WERI-Rb-1 (cell line): Measurements from ENCODE around the gene CLRN3.

Source experiments
- DNase-seq: peaks from one replicate; pipeline ENCODE4 v3.0.0-alpha.2; 2020
- H3K27ac ChIP-seq: fragments of 250-450 bp; sonication (Bioruptor Pico); 2 replicates; pipeline ENCODE4 v1.5.1; 2020; ENCODE audit warnings: mild to moderate bottlenecking, moderate library complexity
- H3K27me3 ChIP-seq: fragments of 250-450 bp; sonication (Bioruptor Pico); 2 replicates; pipeline ENCODE4 v1.5.1; 2021; ENCODE audit warnings: mild to moderate bottlenecking, low read depth, moderate library complexity; ENCODE audit not compliant: insufficient read depth, severe bottlenecking
- H3K36me3 ChIP-seq: fragments of 250-450 bp; sonication (Bioruptor Pico); 2 replicates; pipeline ENCODE4 v1.5.1; 2020; ENCODE audit warnings: mild to moderate bottlenecking, moderate library complexity
- H3K4me3 ChIP-seq: 2 replicates; pipeline ENCODE4 v1.5.1; 2011; ENCODE audit warnings: low read depth, mild to moderate bottlenecking, control low read depth, low read length
- H3K9me3 ChIP-seq: fragments of 250-450 bp; sonication (Bioruptor Pico); 2 replicates; pipeline ENCODE4 v1.5.1; 2021; ENCODE audit warnings: mild to moderate bottlenecking, moderate library complexity; ENCODE audit not compliant: severe bottlenecking
- TF ChIP-seq, protein P1 (sequence below): IDR thresholded peaks from 2 replicates; pipeline ENCODE4 v1.5.1; 2011; ENCODE audit warnings: low read depth, mild to moderate bottlenecking, control low read depth, inconsistent platforms, low read length

Gene CLRN3

DNA sequence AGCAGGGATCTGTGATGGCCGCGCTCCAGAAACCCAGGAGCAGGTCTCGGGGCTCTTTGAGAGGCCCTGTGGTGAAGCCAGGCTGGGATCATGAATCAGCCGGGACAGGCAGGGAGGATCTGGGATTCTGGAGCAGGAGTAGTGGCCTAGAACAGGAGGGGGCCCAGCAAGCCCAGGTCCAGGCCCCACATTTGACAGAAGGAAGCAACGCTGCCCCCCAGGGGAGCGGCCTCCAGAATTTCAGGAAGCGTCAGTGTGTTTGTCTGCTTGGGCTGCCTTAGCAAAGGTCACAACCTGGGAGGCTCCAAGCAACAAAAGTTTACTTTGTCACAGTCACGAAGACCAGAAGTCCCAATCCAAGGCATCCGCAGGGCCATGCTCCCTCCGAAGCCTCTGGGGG, 36.8 kb downstream of the CLRN3 start:
- no peaks in the 10 kb centered on the region for H3K9me3 ChIP-seq
- no peaks in the 10 kb centered on the region for H3K36me3 ChIP-seq
- H3K27me3 ChIP-seq = peaks cover 7% of the 10 kb centered on the region
- TF ChIP-seq, protein P1, sequence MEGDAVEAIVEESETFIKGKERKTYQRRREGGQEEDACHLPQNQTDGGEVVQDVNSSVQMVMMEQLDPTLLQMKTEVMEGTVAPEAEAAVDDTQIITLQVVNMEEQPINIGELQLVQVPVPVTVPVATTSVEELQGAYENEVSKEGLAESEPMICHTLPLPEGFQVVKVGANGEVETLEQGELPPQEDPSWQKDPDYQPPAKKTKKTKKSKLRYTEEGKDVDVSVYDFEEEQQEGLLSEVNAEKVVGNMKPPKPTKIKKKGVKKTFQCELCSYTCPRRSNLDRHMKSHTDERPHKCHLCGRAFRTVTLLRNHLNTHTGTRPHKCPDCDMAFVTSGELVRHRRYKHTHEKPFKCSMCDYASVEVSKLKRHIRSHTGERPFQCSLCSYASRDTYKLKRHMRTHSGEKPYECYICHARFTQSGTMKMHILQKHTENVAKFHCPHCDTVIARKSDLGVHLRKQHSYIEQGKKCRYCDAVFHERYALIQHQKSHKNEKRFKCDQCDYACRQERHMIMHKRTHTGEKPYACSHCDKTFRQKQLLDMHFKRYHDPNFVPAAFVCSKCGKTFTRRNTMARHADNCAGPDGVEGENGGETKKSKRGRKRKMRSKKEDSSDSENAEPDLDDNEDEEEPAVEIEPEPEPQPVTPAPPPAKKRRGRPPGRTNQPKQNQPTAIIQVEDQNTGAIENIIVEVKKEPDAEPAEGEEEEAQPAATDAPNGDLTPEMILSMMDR = no peak
- no peak overlapping the region for H3K4me3 ChIP-seq
- DNase-seq = no peak
- H3K27ac ChIP-seq = no peak overlapping the region

DNA sequence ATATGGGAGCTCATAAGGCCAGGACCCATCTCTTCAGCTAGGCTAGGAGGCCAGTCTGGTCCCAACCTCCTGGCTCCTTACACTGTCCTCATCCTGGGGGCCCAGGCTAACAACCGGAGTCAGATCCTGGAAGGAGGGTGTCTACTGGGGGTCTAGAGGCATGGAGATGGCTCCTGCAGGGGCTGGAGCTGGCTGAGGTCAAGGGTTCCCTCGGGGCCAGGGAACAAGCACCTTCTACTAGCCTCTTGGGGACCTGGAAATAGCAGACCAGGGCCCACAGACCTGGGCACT, 37.2 kb downstream of the CLRN3 start:
- Histone ChIP-seq H3K4me3 (no peak overlapping the region), H3K9me3 (no peaks in the 10 kb centered on the region), H3K36me3 (no peaks in the 10 kb centered on the region), H3K27ac (no peak overlapping the region), H3K27me3 (peaks cover 7% of the 10 kb centered on the region)
- no peak for DNase-seq
- TF ChIP-seq, protein P1 = no peak

DNA sequence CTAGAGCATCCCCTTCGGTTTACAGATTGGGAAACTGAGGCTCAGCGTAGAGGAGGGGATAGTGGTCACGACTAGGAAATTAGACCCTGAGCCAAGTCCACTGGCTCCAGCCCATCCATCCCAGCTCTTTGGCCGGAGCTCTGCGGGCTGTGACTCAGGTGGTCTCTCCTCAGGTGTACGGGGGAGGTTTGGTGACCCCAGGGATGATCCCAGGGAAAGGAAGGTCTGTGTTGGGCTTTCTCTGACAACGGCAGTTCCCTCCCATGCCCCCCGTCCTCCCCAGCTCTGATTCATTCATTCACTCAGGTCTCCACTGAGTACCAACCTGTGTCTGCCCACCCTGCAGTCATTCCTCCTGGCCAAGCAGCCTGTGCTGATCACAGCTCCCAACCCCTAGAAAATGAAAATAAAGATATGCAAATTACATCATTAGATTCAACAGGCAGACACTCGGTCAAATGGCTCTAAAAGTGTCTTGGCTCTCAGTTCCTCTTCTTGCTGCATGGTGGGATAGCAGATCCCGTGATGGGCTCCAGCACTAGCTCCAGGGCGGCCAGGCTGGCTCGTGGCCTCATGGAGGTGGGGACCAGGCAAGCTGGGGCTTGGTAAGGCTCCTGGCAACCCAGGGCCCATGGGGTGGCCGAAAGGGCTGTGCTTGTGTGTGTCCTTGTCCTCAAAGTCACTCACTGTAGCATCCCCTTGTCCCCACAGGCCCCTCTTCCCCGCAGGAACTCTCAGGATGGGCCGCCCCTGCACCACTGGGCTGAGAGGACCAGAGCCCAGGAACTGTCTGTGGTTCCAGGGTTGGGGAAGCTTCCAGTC, 37.8 kb downstream of the CLRN3 start:
- TF ChIP-seq, protein P1 = no peak
- H3K4me3 ChIP-seq = no peak overlapping the region
- no peaks in the 10 kb centered on the region for H3K9me3 ChIP-seq
- H3K27ac ChIP-seq = no peak overlapping the region
- no peak for DNase-seq
- no peaks in the 10 kb centered on the region for H3K36me3 ChIP-seq
- peaks cover 7% of the 10 kb centered on the region for H3K27me3 ChIP-seq

DNA sequence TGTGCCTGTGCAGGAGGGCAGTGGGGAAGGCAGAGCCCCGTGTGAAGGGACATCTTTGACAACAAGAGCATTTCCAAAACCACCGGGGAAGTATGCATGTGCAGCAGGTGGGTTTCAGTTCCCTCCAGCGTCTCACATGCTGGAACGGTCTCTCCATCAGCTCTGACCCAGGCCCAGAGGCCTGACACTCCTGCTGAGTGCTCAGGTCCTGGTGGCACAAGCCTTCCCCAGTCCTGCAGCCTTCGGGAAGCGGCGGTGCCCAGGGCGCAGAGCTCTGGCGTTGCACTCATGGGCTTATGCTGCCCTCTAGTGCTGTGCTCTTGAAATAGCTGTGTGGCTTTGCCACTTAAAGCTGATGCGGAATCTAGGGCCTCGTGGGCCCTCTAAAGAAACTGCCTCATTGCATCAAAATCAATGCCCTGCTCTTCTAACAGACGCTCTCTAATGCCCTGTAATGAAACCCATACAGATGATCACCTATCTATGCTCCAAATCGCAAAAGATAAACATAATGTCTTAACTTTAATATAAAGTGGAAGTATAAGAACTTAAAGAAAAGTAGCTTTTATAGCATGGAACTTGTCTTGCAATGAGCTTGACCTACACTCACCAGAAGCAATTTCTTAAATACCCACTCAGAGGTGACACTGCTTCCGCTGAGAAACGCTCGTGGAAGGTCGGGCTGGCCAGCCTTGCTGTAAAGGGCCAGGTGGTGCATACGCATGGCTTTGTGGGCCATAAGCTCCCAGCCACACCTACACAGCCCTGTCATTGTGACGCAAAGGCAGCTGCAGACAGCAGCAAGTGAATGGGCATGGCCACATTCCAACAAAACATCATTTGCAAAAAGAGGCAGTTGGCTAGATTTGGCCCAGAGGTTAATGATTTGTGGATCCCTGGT, 38.6 kb downstream of the CLRN3 start:
- no peaks in the 10 kb centered on the region for H3K9me3 ChIP-seq
- peaks cover 7% of the 10 kb centered on the region for H3K27me3 ChIP-seq
- H3K4me3 ChIP-seq = no peak overlapping the region
- DNase-seq = peak; percentile 69
- TF ChIP-seq, protein P1 = peak; percentile 87
- H3K36me3 ChIP-seq = no peaks in the 10 kb centered on the region
- no peak overlapping the region for H3K27ac ChIP-seq

DNA sequence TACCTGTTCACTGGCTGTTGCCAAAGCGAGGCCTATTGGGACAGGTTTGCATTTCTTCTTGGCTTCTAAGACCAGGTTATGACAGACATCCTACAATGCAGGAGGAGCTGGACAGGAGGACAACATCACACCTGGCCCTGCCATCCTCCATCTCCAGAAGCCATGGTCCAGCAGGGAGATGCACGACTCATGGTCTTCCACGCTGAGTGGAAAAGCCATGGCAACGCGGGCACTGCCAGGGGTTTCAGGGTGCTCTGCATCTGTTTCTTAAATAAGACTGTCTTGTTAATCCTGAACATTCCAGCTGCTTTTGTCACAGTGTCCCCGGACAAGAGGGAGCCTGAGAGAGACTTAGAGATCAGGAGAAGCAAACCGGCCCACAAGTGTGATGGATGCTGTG, 40.3 kb downstream of the CLRN3 start:
- peaks cover 7% of the 10 kb centered on the region for H3K27me3 ChIP-seq
- no peak for DNase-seq
- H3K27ac ChIP-seq = no peak overlapping the region
- H3K36me3 ChIP-seq = no peaks in the 10 kb centered on the region
- H3K4me3 ChIP-seq = no peak overlapping the region
- no peaks in the 10 kb centered on the region for H3K9me3 ChIP-seq
- TF ChIP-seq, protein P1 = no peak
